Neural cell (in vitro differentiated cells): ENCODE data around the gene GRPR. TPM values are rescaled to one million over a fixed set of nuclear protein-coding genes. Genes with fewer than 3 reads are reported as not detected.

Experiments used
- H2AFZ ChIP-seq: fragments of 200-600, 300-800 bp; sonication (generic), shearing (Covaris generic); 2 replicates; pipeline ENCODE4 v1.6.0; 2014; ENCODE audit warnings: low read depth, mild to moderate bottlenecking, antibody characterized with exemption, low read length, moderate library complexity
- H3F3A ChIP-seq: fragments of 200-600 bp; shearing (Covaris generic); 2 replicates; pipeline ENCODE4 v1.6.1; 2016; ENCODE audit warnings: mild to moderate bottlenecking, moderate library complexity, mixed read lengths, antibody characterized with exemption, low read length; ENCODE audit not compliant: insufficient read depth, poor library complexity, severe bottlenecking
- H3K27ac ChIP-seq: fragments of 200-600, 300-800 bp; sonication (generic), shearing (Covaris generic); 2 replicates; pipeline ENCODE4 v1.5.1; 2014; ENCODE audit warnings: mild to moderate bottlenecking, low read length, moderate library complexity
- H3K27me3 ChIP-seq: fragments of 300-800, 200-600 bp; sonication (generic), shearing (Covaris generic); 2 replicates; pipeline ENCODE4 v1.6.0; 2014; ENCODE audit warnings: mild to moderate bottlenecking, low read depth, low read length, moderate library complexity; ENCODE audit not compliant: insufficient read depth
- H3K36me3 ChIP-seq: fragments of 300-800, 200-600 bp; sonication (generic), shearing (Covaris generic); 2 replicates; pipeline ENCODE4 v1.5.1; 2014; ENCODE audit warnings: mild to moderate bottlenecking, antibody characterized with exemption, low read length, moderate library complexity; ENCODE audit not compliant: insufficient read depth
- H3K4me2 ChIP-seq: fragments of 300-800, 200-600 bp; sonication (generic), shearing (Covaris generic); 2 replicates; pipeline ENCODE4 v1.6.0; 2014; ENCODE audit warnings: mild to moderate bottlenecking, low read length
- H3K4me3 ChIP-seq: fragments of 300-800, 200-600 bp; sonication (generic), shearing (Covaris generic); 2 replicates; pipeline ENCODE4 v1.5.1; 2014; ENCODE audit warnings: mild to moderate bottlenecking, low read length, moderate library complexity
- H3K79me2 ChIP-seq: fragments of 200-600 bp; shearing (Covaris generic); replicated peaks from 2 replicates; pipeline ENCODE4 v1.6.0; 2014; ENCODE audit warnings: mild to moderate bottlenecking, low read length, moderate library complexity; ENCODE audit not compliant: insufficient read depth
- H3K9ac ChIP-seq: fragments of 300-800, 200-600 bp; sonication (generic), shearing (Covaris generic); 2 replicates; pipeline ENCODE4 v1.6.1; 2016; ENCODE audit warnings: mild to moderate bottlenecking, low read length, mixed read lengths
- H3K9me2 ChIP-seq: fragments of 200-600 bp; shearing (Covaris generic); 2 replicates; pipeline ENCODE4 v1.6.1; 2016; ENCODE audit warnings: mild to moderate bottlenecking, low read length, mixed read lengths; ENCODE audit not compliant: insufficient read depth
- H3K9me3 ChIP-seq: fragments of 200-600, 300-800 bp; sonication (generic), shearing (Covaris generic); 2 replicates; pipeline ENCODE4 v1.6.1; 2016; ENCODE audit warnings: mild to moderate bottlenecking, mixed run types, low read length, moderate library complexity, mixed read lengths
- H4K20me1 ChIP-seq: fragments of 200-600 bp; shearing (Covaris generic); 2 replicates; pipeline ENCODE4 v1.6.1; 2016; ENCODE audit warnings: mild to moderate bottlenecking, mixed run types; ENCODE audit not compliant: insufficient read depth
- CTCF ChIP-seq: fragments of 450-650 bp; IDR thresholded peaks from 2 replicates; pipeline ENCODE4 v1.5.1; 2014; ENCODE audit warnings: antibody characterized with exemption, mild to moderate bottlenecking, moderate library complexity; ENCODE audit not compliant: poor library complexity, severe bottlenecking
- EP300 ChIP-seq: fragments of 450-650 bp; conservative IDR thresholded peaks from 2 replicates; pipeline ENCODE4 v1.6.1; 2014; ENCODE audit warnings: antibody characterized with exemption, mild to moderate bottlenecking, moderate library complexity; ENCODE audit not compliant: poor library complexity, severe bottlenecking
- EZH2 ChIP-seq: fragments of 200-600, 300-800 bp; shearing (Covaris generic), sonication (generic); IDR thresholded peaks from 2 replicates; pipeline ENCODE4 v1.6.1; 2014; ENCODE audit warnings: antibody characterized with exemption, low read length, borderline replicate concordance, mild to moderate bottlenecking; ENCODE audit not compliant: insufficient read depth, poor library complexity, severe bottlenecking
- MXI1 ChIP-seq: fragments of 450-650 bp; conservative IDR thresholded peaks from 2 replicates; pipeline ENCODE4 v1.6.1; 2014; ENCODE audit warnings: antibody characterized with exemption, mild to moderate bottlenecking; ENCODE audit not compliant: poor library complexity, severe bottlenecking
- POLR2AphosphoS5 ChIP-seq: IDR thresholded peaks from 2 replicates; pipeline ENCODE4 v1.6.1; 2012
- RAD21 ChIP-seq: fragments of 450-650 bp; conservative IDR thresholded peaks from 2 replicates; pipeline ENCODE4 v1.6.1; 2014; ENCODE audit warnings: antibody characterized with exemption, mild to moderate bottlenecking, moderate library complexity
- SMC3 ChIP-seq: fragments of 450-650 bp; conservative IDR thresholded peaks from 2 replicates; pipeline ENCODE4 v1.6.1; 2014; ENCODE audit warnings: antibody characterized with exemption, mild to moderate bottlenecking, moderate library complexity; ENCODE audit not compliant: poor library complexity
- TAF1 ChIP-seq: IDR thresholded peaks from 2 replicates; pipeline ENCODE4 v1.6.1; 2012; ENCODE audit warnings: low read depth
- polyA plus RNA-seq: library from polyadenylated mRNA; depleted of rRNA; stranded (reverse); fragments of >200 nt; gene quantifications from 2 replicates; pipeline ENCODE4 v1.2.3, GENCODE V29; 2014
- TF ChIP-seq, protein P1 (sequence below): IDR thresholded peaks from 2 replicates; pipeline ENCODE4 v1.6.1; 2012; ENCODE audit warnings: borderline replicate concordance

Gene GRPR
- polyA plus RNA-seq, 1 donor from 2014 or later = not detected

DNA sequence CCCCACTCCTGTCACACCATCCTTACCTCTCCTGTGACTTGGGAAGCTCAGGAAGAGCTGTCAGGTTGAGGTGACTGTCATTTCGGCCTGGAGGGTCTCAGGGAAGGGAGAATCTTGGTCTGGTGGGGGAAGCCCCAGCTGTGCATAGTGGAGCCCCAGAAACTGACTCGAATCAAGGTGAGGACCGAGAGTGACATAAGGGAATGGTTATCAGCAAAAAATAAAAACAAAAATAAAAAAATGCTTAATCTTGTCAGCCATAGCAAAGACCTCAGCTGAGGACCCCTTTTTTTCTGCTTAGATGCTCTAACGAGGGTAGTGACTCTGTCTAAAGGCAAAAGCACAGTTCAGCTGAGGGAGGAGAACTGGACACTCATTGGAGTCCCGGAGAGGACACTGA is 43.8 kb downstream of the GRPR start, which contains the start of gene MAGEB17:
Gene MAGEB17, plus strand, starts transcription at position 301 of the 400 bp plus-strand sequence. CDS start 2,902 bp downstream, outside the sequence.
- Histone ChIP-seq H3K79me2 (no peaks in the 10 kb centered on the region), H3K9ac (no peak within 1 kb of the TSS), H3F3A (no peaks in the 10 kb centered on the region), H3K27ac (no peak within 1 kb of the TSS), H2AFZ (no peak within 1 kb of the TSS), H3K9me3 (no peaks in the 10 kb centered on the region), H3K27me3 (no peaks in the 10 kb centered on the region), H3K36me3 (no peaks in the 10 kb centered on the region), H4K20me1 (no peaks in the 10 kb centered on the region), H3K9me2 (no peaks in the 10 kb centered on the region), H3K4me3 (no peak within 1 kb of the TSS), H3K4me2 (no peak within 1 kb of the TSS)
- no peak for TF ChIP-seq CTCF
- TF ChIP-seq MXI1 = no peak
- TF ChIP-seq TAF1 = no peak
- TF ChIP-seq, protein P1, sequence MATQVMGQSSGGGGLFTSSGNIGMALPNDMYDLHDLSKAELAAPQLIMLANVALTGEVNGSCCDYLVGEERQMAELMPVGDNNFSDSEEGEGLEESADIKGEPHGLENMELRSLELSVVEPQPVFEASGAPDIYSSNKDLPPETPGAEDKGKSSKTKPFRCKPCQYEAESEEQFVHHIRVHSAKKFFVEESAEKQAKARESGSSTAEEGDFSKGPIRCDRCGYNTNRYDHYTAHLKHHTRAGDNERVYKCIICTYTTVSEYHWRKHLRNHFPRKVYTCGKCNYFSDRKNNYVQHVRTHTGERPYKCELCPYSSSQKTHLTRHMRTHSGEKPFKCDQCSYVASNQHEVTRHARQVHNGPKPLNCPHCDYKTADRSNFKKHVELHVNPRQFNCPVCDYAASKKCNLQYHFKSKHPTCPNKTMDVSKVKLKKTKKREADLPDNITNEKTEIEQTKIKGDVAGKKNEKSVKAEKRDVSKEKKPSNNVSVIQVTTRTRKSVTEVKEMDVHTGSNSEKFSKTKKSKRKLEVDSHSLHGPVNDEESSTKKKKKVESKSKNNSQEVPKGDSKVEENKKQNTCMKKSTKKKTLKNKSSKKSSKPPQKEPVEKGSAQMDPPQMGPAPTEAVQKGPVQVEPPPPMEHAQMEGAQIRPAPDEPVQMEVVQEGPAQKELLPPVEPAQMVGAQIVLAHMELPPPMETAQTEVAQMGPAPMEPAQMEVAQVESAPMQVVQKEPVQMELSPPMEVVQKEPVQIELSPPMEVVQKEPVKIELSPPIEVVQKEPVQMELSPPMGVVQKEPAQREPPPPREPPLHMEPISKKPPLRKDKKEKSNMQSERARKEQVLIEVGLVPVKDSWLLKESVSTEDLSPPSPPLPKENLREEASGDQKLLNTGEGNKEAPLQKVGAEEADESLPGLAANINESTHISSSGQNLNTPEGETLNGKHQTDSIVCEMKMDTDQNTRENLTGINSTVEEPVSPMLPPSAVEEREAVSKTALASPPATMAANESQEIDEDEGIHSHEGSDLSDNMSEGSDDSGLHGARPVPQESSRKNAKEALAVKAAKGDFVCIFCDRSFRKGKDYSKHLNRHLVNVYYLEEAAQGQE = no peak
- TF ChIP-seq EP300 = no peak
- no peak for TF ChIP-seq RAD21
- no peak for TF ChIP-seq EZH2
- no peak for TF ChIP-seq POLR2AphosphoS5
- TF ChIP-seq SMC3 = no peak

DNA sequence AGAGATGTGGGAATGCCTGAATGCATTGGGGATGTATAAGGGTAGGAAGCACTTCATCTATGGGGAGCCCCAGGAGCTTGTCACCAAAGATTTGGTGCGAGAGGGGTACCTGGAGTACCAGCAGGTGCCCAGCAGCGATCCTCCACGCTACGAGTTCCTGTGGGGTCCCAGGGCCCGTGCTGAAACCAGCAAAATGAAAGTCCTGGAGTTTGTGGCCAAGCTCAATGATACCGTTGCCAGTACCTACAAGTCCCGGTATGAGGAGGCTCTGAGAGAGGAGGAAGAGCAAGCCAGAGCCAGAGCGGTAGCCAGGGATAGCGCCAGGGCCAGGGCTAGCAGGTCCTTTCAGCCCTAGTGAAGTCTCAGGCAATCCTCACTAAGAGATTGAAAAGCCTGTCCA is 47.7 kb downstream of the GRPR start:
- Histone ChIP-seq H3K4me3 (no peak overlapping the region), H3K4me2 (no peak overlapping the region), H3F3A (no peaks in the 10 kb centered on the region), H3K9me3 (no peaks in the 10 kb centered on the region), H2AFZ (no peak overlapping the region), H3K27me3 (no peaks in the 10 kb centered on the region), H3K79me2 (no peaks in the 10 kb centered on the region), H3K9ac (no peak overlapping the region), H4K20me1 (no peaks in the 10 kb centered on the region), H3K36me3 (no peaks in the 10 kb centered on the region), H3K27ac (no peak overlapping the region), H3K9me2 (no peaks in the 10 kb centered on the region)
- no peak for TF ChIP-seq POLR2AphosphoS5
- no peak for TF ChIP-seq SMC3

GRCh38 chrX:16171944-16172343 is 48.6 kb downstream of the GRPR start:
- Histone ChIP-seq H3K36me3 (no peaks in the 10 kb centered on the region), H3K27ac (no peak overlapping the region)

More at GRCh38 chrX:16171944-16172343, 48.6 kb downstream of the GRPR start:
- no peak overlapping the region for H2AFZ ChIP-seq
- no peak overlapping the region for H3K4me2 ChIP-seq
- H3F3A ChIP-seq = no peaks in the 10 kb centered on the region
- H3K4me3 ChIP-seq = no peak overlapping the region
- H3K27me3 ChIP-seq = no peaks in the 10 kb centered on the region
- H4K20me1 ChIP-seq = no peaks in the 10 kb centered on the region
- H3K9me2 ChIP-seq = no peaks in the 10 kb centered on the region
- no peak overlapping the region for H3K9ac ChIP-seq
- TF ChIP-seq EP300 (no peak), POLR2AphosphoS5 (no peak), RAD21 (no peak), EZH2 (no peak), MXI1 (no peak), TAF1 (no peak), SMC3 (no peak), CTCF (no peak)
- TF ChIP-seq, protein P1 = no peak
- no peaks in the 10 kb centered on the region for H3K79me2 ChIP-seq
- H3K9me3 ChIP-seq = no peaks in the 10 kb centered on the region
